ENCODE data around the gene ITCH.

- no peak for TF ChIP-seq POLR2AphosphoS5 (IDR thresholded peaks at IDR 0.05; ENCODE audit: borderline replicate concordance, low read depth, low read length)
- TF ChIP-seq EZH2 (IDR thresholded peaks at IDR 0.05): no peak
Measured at GRCh38 chr20:34528921-34529297, 165.8 kb downstream of the ITCH start.

Measured in SK-N-MC (cell line).